HG03521 (cell line): ENCODE data around the gene CCDC188.

Source experiments
- ATAC-seq: cut with Tn5 transposase; IDR thresholded peaks from one replicate; pipeline ENCODE4 v1.9.1; 2021; ENCODE audit warnings: mild to moderate bottlenecking, moderate library complexity; ENCODE audit not compliant: unreplicated experiment

Gene CCDC188

GRCh38 chr22:20108757-20109230 is 42.1 kb downstream of the CCDC188 start:
- ATAC-seq = no peak

GRCh38 chr22:20107951-20108756 is 42.7 kb downstream of the CCDC188 start:
- no peak for ATAC-seq

- no peak for ATAC-seq
Measured at GRCh38 chr22:20107471-20107901, 43.4 kb downstream of the CCDC188 start.

- no peak for ATAC-seq
Measured at GRCh38 chr22:20106849-20107237, 44.0 kb downstream of the CCDC188 start.

- ATAC-seq = no peak
Measured at GRCh38 chr22:20106205-20106848, 44.5 kb downstream of the CCDC188 start.

GRCh38 chr22:20105456-20106204 is 45.2 kb downstream of the CCDC188 start:
- no peak for ATAC-seq

GRCh38 chr22:20102203-20102780 is 48.6 kb downstream of the CCDC188 start:
- no peak for ATAC-seq

- ATAC-seq = no peak
Measured at GRCh38 chr22:20101638-20102037, 49.2 kb downstream of the CCDC188 start.

GRCh38 chr22:20099099-20099711 is 51.6 kb downstream of the CCDC188 start:
- ATAC-seq = no peak
